LHCN-M2 (cell line): ENCODE results near the gene VSIR. TPM values are rescaled to one million over a fixed set of nuclear protein-coding genes. Genes with fewer than 3 reads are reported as not detected.

ENCODE experiments used
- DNase-seq: peaks from one replicate; pipeline ENCODE4 v3.0.0-alpha.2; 2012; ENCODE audit warnings: low read depth
- total RNA-seq: library from RNA; depleted of rRNA; stranded (reverse); fragments of >200 nt; gene quantifications from 2 replicates; pipeline ENCODE4 v1.2.3, GENCODE V29; 2014

The VSIR gene
- total RNA-seq, 1 experiment from 2014 or later, result 18.6 TPM

GRCh38 chr10:71806704-71807556 lies 33.6 kb upstream of the VSIR start:
- no peak for DNase-seq

GRCh38 chr10:71805776-71806703 lies 32.7 kb upstream of the VSIR start:
- DNase-seq, result no peak

GRCh38 chr10:71804077-71804476 lies 30.8 kb upstream of the VSIR start:
- DNase-seq, result no peak

GRCh38 chr10:71802715-71803488 lies 29.6 kb upstream of the VSIR start:
- DNase-seq, result no peak

GRCh38 chr10:71802235-71802634 lies 28.9 kb upstream of the VSIR start:
- no peak for DNase-seq

- DNase-seq, result no peak
Measured at GRCh38 chr10:71801361-71801760, 28.0 kb upstream of the VSIR start.

- no peak for DNase-seq
Measured at GRCh38 chr10:71799608-71800453, 26.5 kb upstream of the VSIR start.

- DNase-seq, result no peak
Measured at GRCh38 chr10:71799112-71799511, 25.8 kb upstream of the VSIR start.

- no peak for DNase-seq
Measured at GRCh38 chr10:71798308-71798624, 24.9 kb upstream of the VSIR start.

GRCh38 chr10:71797533-71798307 lies 24.4 kb upstream of the VSIR start:
- DNase-seq, result no peak

- DNase-seq, result no peak
Measured at GRCh38 chr10:71796749-71797405, 23.6 kb upstream of the VSIR start.

GRCh38 chr10:71795248-71795647 lies 21.9 kb upstream of the VSIR start:
- peak; percentile 15 for DNase-seq

- no peak for DNase-seq
Measured at GRCh38 chr10:71790749-71791440, 17.6 kb upstream of the VSIR start.

- no peak for DNase-seq
Measured at GRCh38 chr10:71789871-71790270, 16.6 kb upstream of the VSIR start.

GRCh38 chr10:71788954-71789353 lies 15.6 kb upstream of the VSIR start:
- DNase-seq, result no peak

GRCh38 chr10:71784679-71785272 lies 11.5 kb upstream of the VSIR start:
- no peak for DNase-seq

GRCh38 chr10:71783917-71784678 lies 10.8 kb upstream of the VSIR start:
- no peak for DNase-seq
